Neural cell (in vitro differentiated cells): ENCODE results near the gene DNAH6. TPM values are rescaled to one million over a fixed set of nuclear protein-coding genes. Genes with fewer than 3 reads are reported as not detected.

ENCODE experiments used
- H2AFZ ChIP-seq: fragments of 200-600, 300-800 bp; sonication (generic), shearing (Covaris generic); 2 replicates; pipeline ENCODE4 v1.6.0; 2014; ENCODE audit warnings: low read depth, mild to moderate bottlenecking, antibody characterized with exemption, low read length, moderate library complexity
- H3F3A ChIP-seq: fragments of 200-600 bp; shearing (Covaris generic); 2 replicates; pipeline ENCODE4 v1.6.1; 2016; ENCODE audit warnings: mild to moderate bottlenecking, moderate library complexity, mixed read lengths, antibody characterized with exemption, low read length; ENCODE audit not compliant: insufficient read depth, poor library complexity, severe bottlenecking
- H3K27ac ChIP-seq: fragments of 200-600, 300-800 bp; sonication (generic), shearing (Covaris generic); 2 replicates; pipeline ENCODE4 v1.5.1; 2014; ENCODE audit warnings: mild to moderate bottlenecking, low read length, moderate library complexity
- H3K27me3 ChIP-seq: fragments of 300-800, 200-600 bp; sonication (generic), shearing (Covaris generic); 2 replicates; pipeline ENCODE4 v1.6.0; 2014; ENCODE audit warnings: mild to moderate bottlenecking, low read depth, low read length, moderate library complexity; ENCODE audit not compliant: insufficient read depth
- H3K36me3 ChIP-seq: fragments of 300-800, 200-600 bp; sonication (generic), shearing (Covaris generic); 2 replicates; pipeline ENCODE4 v1.5.1; 2014; ENCODE audit warnings: mild to moderate bottlenecking, antibody characterized with exemption, low read length, moderate library complexity; ENCODE audit not compliant: insufficient read depth
- H3K4me2 ChIP-seq: fragments of 300-800, 200-600 bp; sonication (generic), shearing (Covaris generic); 2 replicates; pipeline ENCODE4 v1.6.0; 2014; ENCODE audit warnings: mild to moderate bottlenecking, low read length
- H3K4me3 ChIP-seq: fragments of 300-800, 200-600 bp; sonication (generic), shearing (Covaris generic); 2 replicates; pipeline ENCODE4 v1.5.1; 2014; ENCODE audit warnings: mild to moderate bottlenecking, low read length, moderate library complexity
- H3K79me2 ChIP-seq: fragments of 200-600 bp; shearing (Covaris generic); replicated peaks from 2 replicates; pipeline ENCODE4 v1.6.0; 2014; ENCODE audit warnings: mild to moderate bottlenecking, low read length, moderate library complexity; ENCODE audit not compliant: insufficient read depth
- H3K9ac ChIP-seq: fragments of 300-800, 200-600 bp; sonication (generic), shearing (Covaris generic); 2 replicates; pipeline ENCODE4 v1.6.1; 2016; ENCODE audit warnings: mild to moderate bottlenecking, low read length, mixed read lengths
- H3K9me2 ChIP-seq: fragments of 200-600 bp; shearing (Covaris generic); 2 replicates; pipeline ENCODE4 v1.6.1; 2016; ENCODE audit warnings: mild to moderate bottlenecking, low read length, mixed read lengths; ENCODE audit not compliant: insufficient read depth
- H3K9me3 ChIP-seq: fragments of 200-600, 300-800 bp; sonication (generic), shearing (Covaris generic); 2 replicates; pipeline ENCODE4 v1.6.1; 2016; ENCODE audit warnings: mild to moderate bottlenecking, mixed run types, low read length, moderate library complexity, mixed read lengths
- H4K20me1 ChIP-seq: fragments of 200-600 bp; shearing (Covaris generic); 2 replicates; pipeline ENCODE4 v1.6.1; 2016; ENCODE audit warnings: mild to moderate bottlenecking, mixed run types; ENCODE audit not compliant: insufficient read depth
- CTCF ChIP-seq: fragments of 450-650 bp; IDR thresholded peaks from 2 replicates; pipeline ENCODE4 v1.5.1; 2014; ENCODE audit warnings: antibody characterized with exemption, mild to moderate bottlenecking, moderate library complexity; ENCODE audit not compliant: poor library complexity, severe bottlenecking
- EP300 ChIP-seq: fragments of 450-650 bp; conservative IDR thresholded peaks from 2 replicates; pipeline ENCODE4 v1.6.1; 2014; ENCODE audit warnings: antibody characterized with exemption, mild to moderate bottlenecking, moderate library complexity; ENCODE audit not compliant: poor library complexity, severe bottlenecking
- EZH2 ChIP-seq: fragments of 200-600, 300-800 bp; shearing (Covaris generic), sonication (generic); IDR thresholded peaks from 2 replicates; pipeline ENCODE4 v1.6.1; 2014; ENCODE audit warnings: antibody characterized with exemption, low read length, borderline replicate concordance, mild to moderate bottlenecking; ENCODE audit not compliant: insufficient read depth, poor library complexity, severe bottlenecking
- POLR2AphosphoS5 ChIP-seq: IDR thresholded peaks from 2 replicates; pipeline ENCODE4 v1.6.1; 2012
- RAD21 ChIP-seq: fragments of 450-650 bp; conservative IDR thresholded peaks from 2 replicates; pipeline ENCODE4 v1.6.1; 2014; ENCODE audit warnings: antibody characterized with exemption, mild to moderate bottlenecking, moderate library complexity
- REST ChIP-seq: IDR thresholded peaks from 2 replicates; pipeline ENCODE4 v1.6.1; 2012; ENCODE audit warnings: borderline replicate concordance
- SMC3 ChIP-seq: fragments of 450-650 bp; conservative IDR thresholded peaks from 2 replicates; pipeline ENCODE4 v1.6.1; 2014; ENCODE audit warnings: antibody characterized with exemption, mild to moderate bottlenecking, moderate library complexity; ENCODE audit not compliant: poor library complexity
- TAF1 ChIP-seq: IDR thresholded peaks from 2 replicates; pipeline ENCODE4 v1.6.1; 2012; ENCODE audit warnings: low read depth
- polyA plus RNA-seq: library from polyadenylated mRNA; depleted of rRNA; stranded (reverse); fragments of >200 nt; gene quantifications from 2 replicates; pipeline ENCODE4 v1.2.3, GENCODE V29; 2014

The DNAH6 gene
- polyA plus RNA-seq, 1 donor from 2014 or later: 2.1 TPM

GRCh38 chr2:84701880-84702279 lies 185.6 kb downstream of the DNAH6 start:
- Histone ChIP-seq H3K79me2 (no peaks in the 10 kb centered on the region), H3K4me3 (no peak overlapping the region), H3K36me3 (no peaks in the 10 kb centered on the region), H3K27me3 (no peaks in the 10 kb centered on the region), H4K20me1 (no peaks in the 10 kb centered on the region), H3F3A (no peaks in the 10 kb centered on the region), H3K9ac (no peak overlapping the region), H3K27ac (no peak overlapping the region), H3K9me2 (no peaks in the 10 kb centered on the region), H3K9me3 (no peaks in the 10 kb centered on the region), H2AFZ (no peak overlapping the region), H3K4me2 (no peak overlapping the region)
- TF ChIP-seq EZH2: no peak

- no peak overlapping the region for H2AFZ ChIP-seq
- no peak overlapping the region for H3K9ac ChIP-seq
- no peaks in the 10 kb centered on the region for H3K9me2 ChIP-seq
- H3K79me2 ChIP-seq: no peaks in the 10 kb centered on the region
- no peaks in the 10 kb centered on the region for H3K36me3 ChIP-seq
- H3K4me3 ChIP-seq: no peak overlapping the region
- TF ChIP-seq TAF1: no peak
- no peak for TF ChIP-seq SMC3
- no peak for TF ChIP-seq EP300
- no peak for TF ChIP-seq EZH2
- no peak for TF ChIP-seq RAD21
- TF ChIP-seq CTCF: no peak
- no peak for TF ChIP-seq POLR2AphosphoS5
- no peak for TF ChIP-seq REST
- H3K27ac ChIP-seq: no peak overlapping the region
- H3K4me2 ChIP-seq: no peak overlapping the region
- no peaks in the 10 kb centered on the region for H3K9me3 ChIP-seq
- no peaks in the 10 kb centered on the region for H3F3A ChIP-seq
- H3K27me3 ChIP-seq: no peaks in the 10 kb centered on the region
- no peaks in the 10 kb centered on the region for H4K20me1 ChIP-seq
Measured at GRCh38 chr2:84702941-84703340, 186.6 kb downstream of the DNAH6 start.

- Histone ChIP-seq H4K20me1 (no peaks in the 10 kb centered on the region), H3K27me3 (no peaks in the 10 kb centered on the region), H3K9me3 (no peaks in the 10 kb centered on the region), H3K4me2 (no peak overlapping the region), H2AFZ (no peak overlapping the region), H3K36me3 (no peaks in the 10 kb centered on the region), H3K79me2 (no peaks in the 10 kb centered on the region), H3F3A (no peaks in the 10 kb centered on the region), H3K4me3 (no peak overlapping the region), H3K9me2 (no peaks in the 10 kb centered on the region), H3K27ac (no peak overlapping the region), H3K9ac (no peak overlapping the region)
- TF ChIP-seq POLR2AphosphoS5: no peak
- no peak for TF ChIP-seq RAD21
- TF ChIP-seq EP300: no peak
- TF ChIP-seq EZH2: no peak
- no peak for TF ChIP-seq CTCF
- TF ChIP-seq REST: no peak
Measured at GRCh38 chr2:84703831-84704230, 187.5 kb downstream of the DNAH6 start.
